K562 (cell line): ENCODE data around the gene RFLNA. TPM values are rescaled to one million over a fixed set of nuclear protein-coding genes. Genes with fewer than 3 reads are reported as not detected.

Experiments
- ATAC-seq: fragments of 200-7000 bp; cut with Tn5 transposase; 3 replicates; pipeline ENCODE4 v1.9.1; 2020; ENCODE audit warnings: moderate library complexity
- BruUV-seq: library from RNA; stranded (reverse); fragments of 400-500 nt; replicated peaks from 2 replicates; lab custom pipeline; 2021; lab: Mats Ljungman, UMichigan
- CTCF ChIA-PET: fragments of 300-600 bp; formaldehyde crosslinking; extraction: SDS; loops from one replicate; lab custom pipeline; 2021; ENCODE audit warnings: low intra/inter-chr PET ratio; lab: Yijun Ruan, JAX
- POLR2A ChIA-PET: fragments of 300-600, 350-650 bp; sonication (Branson Sonifier 250); formaldehyde crosslinking; extraction: SDS; loops from one replicate; lab custom pipeline; 2021; ENCODE audit warnings: antibody characterized with exemption, inconsistent platforms; lab: Yijun Ruan, JAX
- DNase-seq, 4 experiments: peaks; one replicate each; pipeline versions ENCODE4 v3.0.0 to v3.0.0-alpha.2; 2011 to 2018; ENCODE audit warnings: low spot score in 3 of 4, mixed read lengths in 3 of 4; ENCODE audit errors: extremely low read depth in 1 of 4
- FAIRE-seq: peaks from 2 replicates; lab custom pipeline; 2011; peaks lifted over from hg19 to GRCh38; lab: Jason Lieb, UNC
- H2AFZ ChIP-seq: 2 replicates; pipeline ENCODE4 v1.6.0; 2011; ENCODE audit warnings: low read depth, low read length, control low read depth, inconsistent platforms
- H3K27ac ChIP-seq: fragments of 200-600 bp; 3 replicates; pipeline ENCODE4 v1.8.0; 2011; ENCODE audit warnings: low read depth, mild to moderate bottlenecking, control low read depth, inconsistent platforms, low read length, moderate library complexity, mixed read lengths; ENCODE audit errors: extremely low read depth
- H3K27me3 ChIP-seq, 2 experiments: fragments of 300-600 bp in 1 of 2; 2 replicates in 1 of 2; 3 replicates in 1 of 2; pipeline versions ENCODE4 v1.6.0 to v1.8.0; 2011; ENCODE audit warnings: inconsistent platforms in 2 of 2, low read length in 2 of 2, mild to moderate bottlenecking in 1 of 2, mixed read lengths in 1 of 2, moderate library complexity in 1 of 2; ENCODE audit not compliant: control insufficient read depth in 2 of 2, insufficient read depth in 2 of 2
- H3K36me3 ChIP-seq: fragments of 300-600 bp; 3 replicates; pipeline ENCODE4 v1.8.0; 2011; ENCODE audit warnings: mild to moderate bottlenecking, low read length, inconsistent platforms; ENCODE audit not compliant: control insufficient read depth, insufficient read depth
- H3K4me1 ChIP-seq, 2 experiments: fragments of 200-600 bp in 1 of 2; replicated peaks in 1 of 2; 2 replicates in 1 of 2; 3 replicates in 1 of 2; pipeline versions ENCODE4 v1.5.1 to v1.8.0; 2011; ENCODE audit warnings: inconsistent platforms in 2 of 2, low read length in 2 of 2, mild to moderate bottlenecking in 1 of 2, mixed read lengths in 1 of 2, moderate library complexity in 1 of 2; ENCODE audit not compliant: control insufficient read depth in 2 of 2, insufficient read depth in 2 of 2
- H3K4me2 ChIP-seq: 2 replicates; pipeline ENCODE4 v1.6.1; 2011; ENCODE audit warnings: low read length, control low read depth, inconsistent platforms, mixed read lengths; ENCODE audit not compliant: insufficient read depth
- H3K4me3 ChIP-seq: fragments of 200-600 bp; sonication (generic), shearing (Covaris generic); 2 replicates; pipeline ENCODE4 v1.5.1; 2016; ENCODE audit warnings: control low read depth, inconsistent platforms
- H3K79me2 ChIP-seq: fragments of 200-600 bp; 3 replicates; pipeline ENCODE4 v1.8.0; 2011; ENCODE audit warnings: low read length, inconsistent platforms; ENCODE audit not compliant: control insufficient read depth, insufficient read depth
- H3K9ac ChIP-seq, 2 experiments: 2 replicates each; pipeline versions ENCODE4 v1.6.0 to v1.6.1; 2011; ENCODE audit warnings: low read depth in 2 of 2, low read length in 2 of 2, control low read depth in 1 of 2, inconsistent platforms in 1 of 2, mild to moderate bottlenecking in 1 of 2, mixed read lengths in 1 of 2; ENCODE audit not compliant: insufficient read depth in 1 of 2
- H3K9me1 ChIP-seq: one replicate; pipeline ENCODE4 v1.6.0; 2011; ENCODE audit warnings: inconsistent platforms, mild to moderate bottlenecking, low read length, moderate library complexity; ENCODE audit not compliant: control insufficient read depth, insufficient read depth
- H3K9me3 ChIP-seq: replicated peaks from 2 replicates; pipeline ENCODE4 v1.5.1; 2011; ENCODE audit warnings: low read depth, low read length, inconsistent platforms; ENCODE audit not compliant: control insufficient read depth, insufficient read depth
- H4K20me1 ChIP-seq: replicated peaks from 2 replicates; pipeline ENCODE4 v1.6.1; 2011; ENCODE audit warnings: low read length, inconsistent platforms, mixed read lengths; ENCODE audit not compliant: control insufficient read depth, insufficient read depth
- MYC ChIP-seq, 2 experiments: fragments of 250-450 bp in 1 of 2; sonication (Bioruptor Pico) in 1 of 2; IDR thresholded peaks; 2 replicates each; pipeline versions ENCODE4 v1.5.1 to v1.6.1; 2012 to 2021; ENCODE audit warnings: low read depth in 2 of 2, borderline replicate concordance in 1 of 2, improper control_type of control experiment in 1 of 2, low read length in 1 of 2, mild to moderate bottlenecking in 1 of 2, moderate library complexity in 1 of 2
- SUPT5H ChIP-seq: fragments of 450-650 bp; IDR thresholded peaks from 2 replicates; pipeline ENCODE4 v1.6.1; 2016
- TCF3 ChIP-seq: sonication (generic); formaldehyde crosslinking; IDR thresholded peaks from 2 replicates; pipeline ENCODE4 v1.4.0; 2020; ENCODE audit warnings: mild to moderate bottlenecking, missing genetic modification reagents
- ZNF316 ChIP-seq: fragments of 450-650 bp; IDR thresholded peaks from 2 replicates; pipeline ENCODE4 v1.6.1; 2016
- WGBS: fragments of 100-300 bp; shearing (Covaris generic); methylation state at CpG from one replicate; pipeline ENCODE4 v1.1.6; 2016; ENCODE audit warnings: low coverage, mixed read lengths; ENCODE audit not compliant: insufficient coverage; ENCODE audit errors: missing lambda C conversion rate; 5-methylcytosine and 5-hydroxymethylcytosine counted together
- in situ Hi-C: fragments of 300-500 bp; cut with MboI; formaldehyde crosslinking; loops from 4 replicates; pipeline ENCODE4 v1.15.0; 2018; ENCODE audit warnings: inconsistent platforms, mixed read lengths
- intact Hi-C: fragments of 100-400 bp; cut with micrococcal nuclease; formaldehyde crosslinking; loops from 2 replicates; pipeline ENCODE4 v1.14.2; 2022
- polyA plus RNA-seq, 8 experiments: library from polyadenylated mRNA; depleted of rRNA in 4 of 8; stranded (reverse) in 5 of 8; unstranded in 3 of 8; fragments of >200 nt; fragmentation: Nextera tagmentation in 2 of 8; fragmentation: Illumina TruSeq in 1 of 8; extraction: Ambion mirVana in 2 of 8; extraction: Trizol in 1 of 8; gene quantifications; 2 replicates each; pipeline versions ENCODE4 v1.2.1 to v1.2.3, GENCODE V29; 2011 to 2014; ENCODE audit warnings: inconsistent platforms in 1 of 8, missing spikeins in 1 of 8
- total RNA-seq, 7 experiments: library from RNA; depleted of rRNA in 6 of 7; stranded (reverse); fragments of >200 nt in 6 of 7; fragmentation: Illumina TruSeq in 2 of 7; extraction: Trizol in 2 of 7; gene quantifications; 2 replicates each; pipeline versions ENCODE4 v1.2.1 to v1.2.3, GENCODE V29; 2011 to 2021; ENCODE audit warnings: low replicate concordance in 1 of 7
- TF ChIP-seq, protein P1 (sequence below): fragments of 250-450 bp; sonication (Bioruptor Pico); IDR thresholded peaks from 2 replicates; pipeline ENCODE4 v1.8.0; 2022; ENCODE audit warnings: inconsistent platforms
- TF ChIP-seq, protein P2 (sequence below): sonication (generic); formaldehyde crosslinking; IDR thresholded peaks from 2 replicates; pipeline ENCODE4 v1.9.0; 2022; ENCODE audit warnings: mild to moderate bottlenecking, missing genetic modification reagents
- TF ChIP-seq, protein P3 (sequence below): fragments of 250-450 bp; sonication (Bioruptor Pico); IDR thresholded peaks from 2 replicates; pipeline ENCODE4 v1.9.0; 2021; ENCODE audit warnings: mild to moderate bottlenecking
- TF ChIP-seq, protein P4 (sequence below): fragments of 450-650 bp; IDR thresholded peaks from 2 replicates; pipeline ENCODE4 v1.7.1; 2018; ENCODE audit warnings: mild to moderate bottlenecking, low read depth; ENCODE audit not compliant: partially characterized antibody
- TF ChIP-seq, protein P5 (sequence below): fragments of 450-650 bp; IDR thresholded peaks from 2 replicates; pipeline ENCODE4 v1.6.1; 2016; ENCODE audit warnings: low read depth, mild to moderate bottlenecking, moderate library complexity
- TF ChIP-seq, protein P6 (sequence below): sonication (generic); formaldehyde crosslinking; IDR thresholded peaks from 2 replicates; pipeline ENCODE4 v1.9.0; 2022; ENCODE audit warnings: mild to moderate bottlenecking, missing genetic modification reagents
- TF ChIP-seq, protein P7 (sequence below), 2 experiments: fragments of 200-800 bp in 1 of 2; sonication (Bioruptor generic) in 1 of 2; sonication (generic) in 1 of 2; formaldehyde crosslinking in 1 of 2; IDR thresholded peaks in 1 of 2; conservative IDR thresholded peaks in 1 of 2; 2 replicates each; pipeline versions ENCODE4 v1.5.0 to v1.6.1; 2016 to 2020; ENCODE audit warnings: missing compliant biosample characterization in 1 of 2, missing genetic modification characterization in 1 of 2, missing genetic modification reagents in 1 of 2

RFLNA gene
- total and polyA plus RNA-seq, 9 of the 15 experiments (the other 6 are each of a cell fraction or from before 2014, with no cell fraction given), result not detected

DNA sequence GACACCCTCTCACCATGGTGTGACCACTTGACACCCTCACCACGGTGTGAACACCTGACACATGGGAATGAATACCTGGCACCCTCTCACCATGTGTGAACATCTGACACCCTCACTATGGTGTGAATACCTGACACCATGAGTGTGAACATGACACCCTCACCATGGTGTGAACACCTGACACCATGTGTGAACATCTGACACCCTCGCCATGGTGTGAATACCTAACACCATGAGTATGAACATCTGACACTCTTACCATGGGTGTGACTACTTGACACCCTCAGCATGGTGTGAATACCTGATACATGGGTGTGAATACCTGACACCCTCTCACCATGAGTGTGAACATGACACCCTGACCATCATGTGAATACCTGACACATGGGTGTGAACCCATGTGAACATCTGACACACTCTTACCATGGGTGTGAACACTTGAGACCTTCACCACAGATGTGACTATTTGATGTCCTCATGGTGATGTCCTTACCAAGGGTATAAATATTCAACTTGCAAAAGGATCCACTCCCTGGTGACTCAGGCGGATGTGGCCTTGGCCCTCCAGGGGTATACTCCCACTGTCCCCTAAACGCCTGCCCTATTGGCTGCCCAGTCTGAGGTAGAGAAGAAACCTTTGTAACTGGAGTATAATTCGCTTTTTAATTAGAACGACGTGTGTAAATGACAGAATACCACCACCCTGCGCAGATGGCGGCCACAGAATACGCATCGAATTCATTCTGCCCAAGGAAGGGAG lies 29.1 kb downstream of the RFLNA start:
- Histone ChIP-seq H3K4me3 (no peak overlapping the region), H3K36me3 (peaks cover 30% of the 10 kb centered on the region; the same call in 2 of the 3 replicates), H3K9ac (no peak overlapping the region), H3K9me1 (peaks cover 3% of the 10 kb centered on the region), H3K27me3 (peaks cover 0 to 6% of the 10 kb centered on the region in 2 experiments; a peak in 2 of 5 replicates), H2AFZ (no peak overlapping the region), H3K4me2 (no peak overlapping the region), H4K20me1 (no peaks in the 10 kb centered on the region), H3K27ac (no peak overlapping the region; the same call in 2 of the 3 replicates), H3K79me2 (no peaks in the 10 kb centered on the region), H3K4me1 (0 out of 5 replicates have a peak, but pooled peaks cover 0 to 3% of the 10 kb centered on the region in 2 experiments), H3K9me3 (peaks cover 12% of the 10 kb centered on the region)
- FAIRE-seq (peak; percentile 29), DNase-seq (no peak), ATAC-seq (no peak)
- in situ Hi-C loops (no loop called here), intact Hi-C loops (loop anchor here (10.0 kb wide), 1 partner anchor 361 kb away; no protein-coding TSS in a partner anchor)
- ChIA-PET POLR2A (no interaction called here), CTCF (no interaction called here)
- WGBS, result 93% methylated on average over 11 of the region's 11 CpGs
- no TSS peak for BruUV-seq
- TF ChIP-seq, protein P1, sequence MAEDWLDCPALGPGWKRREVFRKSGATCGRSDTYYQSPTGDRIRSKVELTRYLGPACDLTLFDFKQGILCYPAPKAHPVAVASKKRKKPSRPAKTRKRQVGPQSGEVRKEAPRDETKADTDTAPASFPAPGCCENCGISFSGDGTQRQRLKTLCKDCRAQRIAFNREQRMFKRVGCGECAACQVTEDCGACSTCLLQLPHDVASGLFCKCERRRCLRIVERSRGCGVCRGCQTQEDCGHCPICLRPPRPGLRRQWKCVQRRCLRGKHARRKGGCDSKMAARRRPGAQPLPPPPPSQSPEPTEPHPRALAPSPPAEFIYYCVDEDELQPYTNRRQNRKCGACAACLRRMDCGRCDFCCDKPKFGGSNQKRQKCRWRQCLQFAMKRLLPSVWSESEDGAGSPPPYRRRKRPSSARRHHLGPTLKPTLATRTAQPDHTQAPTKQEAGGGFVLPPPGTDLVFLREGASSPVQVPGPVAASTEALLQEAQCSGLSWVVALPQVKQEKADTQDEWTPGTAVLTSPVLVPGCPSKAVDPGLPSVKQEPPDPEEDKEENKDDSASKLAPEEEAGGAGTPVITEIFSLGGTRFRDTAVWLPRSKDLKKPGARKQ (CRISPR knock-in tag), result no peak
- TF ChIP-seq, protein P2, sequence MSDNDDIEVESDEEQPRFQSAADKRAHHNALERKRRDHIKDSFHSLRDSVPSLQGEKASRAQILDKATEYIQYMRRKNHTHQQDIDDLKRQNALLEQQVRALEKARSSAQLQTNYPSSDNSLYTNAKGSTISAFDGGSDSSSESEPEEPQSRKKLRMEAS, result peak; percentile 32; the same call in 1 of the 2 replicates
- TF ChIP-seq TCF3, result no peak
- TF ChIP-seq, protein P3, sequence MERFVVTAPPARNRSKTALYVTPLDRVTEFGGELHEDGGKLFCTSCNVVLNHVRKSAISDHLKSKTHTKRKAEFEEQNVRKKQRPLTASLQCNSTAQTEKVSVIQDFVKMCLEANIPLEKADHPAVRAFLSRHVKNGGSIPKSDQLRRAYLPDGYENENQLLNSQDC (CRISPR knock-in tag), result no peak
- TF ChIP-seq, protein P4, sequence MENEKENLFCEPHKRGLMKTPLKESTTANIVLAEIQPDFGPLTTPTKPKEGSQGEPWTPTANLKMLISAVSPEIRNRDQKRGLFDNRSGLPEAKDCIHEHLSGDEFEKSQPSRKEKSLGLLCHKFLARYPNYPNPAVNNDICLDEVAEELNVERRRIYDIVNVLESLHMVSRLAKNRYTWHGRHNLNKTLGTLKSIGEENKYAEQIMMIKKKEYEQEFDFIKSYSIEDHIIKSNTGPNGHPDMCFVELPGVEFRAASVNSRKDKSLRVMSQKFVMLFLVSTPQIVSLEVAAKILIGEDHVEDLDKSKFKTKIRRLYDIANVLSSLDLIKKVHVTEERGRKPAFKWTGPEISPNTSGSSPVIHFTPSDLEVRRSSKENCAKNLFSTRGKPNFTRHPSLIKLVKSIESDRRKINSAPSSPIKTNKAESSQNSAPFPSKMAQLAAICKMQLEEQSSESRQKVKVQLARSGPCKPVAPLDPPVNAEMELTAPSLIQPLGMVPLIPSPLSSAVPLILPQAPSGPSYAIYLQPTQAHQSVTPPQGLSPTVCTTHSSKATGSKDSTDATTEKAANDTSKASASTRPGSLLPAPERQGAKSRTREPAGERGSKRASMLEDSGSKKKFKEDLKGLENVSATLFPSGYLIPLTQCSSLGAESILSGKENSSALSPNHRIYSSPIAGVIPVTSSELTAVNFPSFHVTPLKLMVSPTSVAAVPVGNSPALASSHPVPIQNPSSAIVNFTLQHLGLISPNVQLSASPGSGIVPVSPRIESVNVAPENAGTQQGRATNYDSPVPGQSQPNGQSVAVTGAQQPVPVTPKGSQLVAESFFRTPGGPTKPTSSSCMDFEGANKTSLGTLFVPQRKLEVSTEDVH, result no peak
- TF ChIP-seq SUPT5H, result 0 out of 2 replicates have a peak, but pooled peaks have one; percentile 38
- TF ChIP-seq, protein P5, sequence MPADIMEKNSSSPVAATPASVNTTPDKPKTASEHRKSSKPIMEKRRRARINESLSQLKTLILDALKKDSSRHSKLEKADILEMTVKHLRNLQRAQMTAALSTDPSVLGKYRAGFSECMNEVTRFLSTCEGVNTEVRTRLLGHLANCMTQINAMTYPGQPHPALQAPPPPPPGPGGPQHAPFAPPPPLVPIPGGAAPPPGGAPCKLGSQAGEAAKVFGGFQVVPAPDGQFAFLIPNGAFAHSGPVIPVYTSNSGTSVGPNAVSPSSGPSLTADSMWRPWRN, result 0 out of 2 replicates have a peak, but pooled peaks have one; percentile 36
- TF ChIP-seq, protein P6, sequence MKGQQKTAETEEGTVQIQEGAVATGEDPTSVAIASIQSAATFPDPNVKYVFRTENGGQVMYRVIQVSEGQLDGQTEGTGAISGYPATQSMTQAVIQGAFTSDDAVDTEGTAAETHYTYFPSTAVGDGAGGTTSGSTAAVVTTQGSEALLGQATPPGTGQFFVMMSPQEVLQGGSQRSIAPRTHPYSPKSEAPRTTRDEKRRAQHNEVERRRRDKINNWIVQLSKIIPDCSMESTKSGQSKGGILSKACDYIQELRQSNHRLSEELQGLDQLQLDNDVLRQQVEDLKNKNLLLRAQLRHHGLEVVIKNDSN, result 0 out of 2 replicates have a peak, but pooled peaks have one; percentile 6
- TF ChIP-seq, protein P7, sequence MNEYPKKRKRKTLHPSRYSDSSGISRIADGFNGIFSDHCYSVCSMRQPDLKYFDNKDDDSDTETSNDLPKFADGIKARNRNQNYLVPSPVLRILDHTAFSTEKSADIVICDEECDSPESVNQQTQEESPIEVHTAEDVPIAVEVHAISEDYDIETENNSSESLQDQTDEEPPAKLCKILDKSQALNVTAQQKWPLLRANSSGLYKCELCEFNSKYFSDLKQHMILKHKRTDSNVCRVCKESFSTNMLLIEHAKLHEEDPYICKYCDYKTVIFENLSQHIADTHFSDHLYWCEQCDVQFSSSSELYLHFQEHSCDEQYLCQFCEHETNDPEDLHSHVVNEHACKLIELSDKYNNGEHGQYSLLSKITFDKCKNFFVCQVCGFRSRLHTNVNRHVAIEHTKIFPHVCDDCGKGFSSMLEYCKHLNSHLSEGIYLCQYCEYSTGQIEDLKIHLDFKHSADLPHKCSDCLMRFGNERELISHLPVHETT (CRISPR knock-in tag; conservative IDR thresholded peaks at IDR 0.05 in 1 of 2, IDR thresholded peaks at IDR 0.05 in 1 of 2), result no peak
- no peak for TF ChIP-seq MYC (IDR thresholded peaks at IDR 0.05; ENCODE audit: low read depth, low read length)
- TF ChIP-seq MYC (CRISPR knock-in tag; IDR thresholded peaks at IDR 0.05; ENCODE audit: borderline replicate concordance, low read depth), result no peak
- TF ChIP-seq ZNF316, result no peak
